H1 (cell line): ENCODE measurements around the gene NCOA1. TPM values are rescaled to one million over a fixed set of nuclear protein-coding genes. Genes with fewer than 3 reads are reported as not detected.

Experiments
- HDAC6 ChIP-seq: IDR thresholded peaks from one replicate; pipeline ENCODE4 v1.7.1; 2012; ENCODE audit warnings: low read depth, mild to moderate bottlenecking, inconsistent platforms, low read length, moderate library complexity
- KDM4A ChIP-seq: IDR thresholded peaks from one replicate; pipeline ENCODE4 v1.7.1; 2012; ENCODE audit warnings: low read depth, mild to moderate bottlenecking, moderate library complexity, low read length, inconsistent platforms; ENCODE audit not compliant: severe bottlenecking
- RFX5 ChIP-seq: IDR thresholded peaks from 2 replicates; pipeline ENCODE4 v1.6.1; 2011; ENCODE audit warnings: low read depth, low read length, improper control_type of control experiment, borderline replicate concordance
- polyA plus RNA-seq, 7 experiments: library from polyadenylated mRNA; depleted of rRNA in 3 of 7; stranded (reverse) in 5 of 7; unstranded in 2 of 7; fragments of >200 nt in 5 of 7; fragments of 200-250 nt in 2 of 7; gene quantifications; 1 replicate in 5 of 7; 2 replicates in 1 of 7; 4 replicates in 1 of 7; pipeline versions ENCODE4 v1.2.1 to v1.2.3, GENCODE V29; 2011 to 2013; ENCODE audit warnings: missing spikeins in 2 of 7, mixed read lengths in 2 of 7
- total RNA-seq: library from RNA; stranded (reverse); fragmentation: NEBNext Ultra II Directional; extraction: Animal tissue kit (Norgen Biotek cat#: 25700); gene quantifications from 2 replicates; pipeline ENCODE4 v1.2.1, GENCODE V29; 2021
- TF ChIP-seq, protein P1 (sequence below): IDR thresholded peaks from 2 replicates; pipeline ENCODE4 v1.6.1; 2011; ENCODE audit warnings: low read length, improper control_type of control experiment

The NCOA1 gene
- total and polyA plus RNA-seq, 2 of the 8 experiments (the other 6 are each of a cell fraction or from before 2014, with no cell fraction given), result 12.8 to 17.9 TPM

DNA sequence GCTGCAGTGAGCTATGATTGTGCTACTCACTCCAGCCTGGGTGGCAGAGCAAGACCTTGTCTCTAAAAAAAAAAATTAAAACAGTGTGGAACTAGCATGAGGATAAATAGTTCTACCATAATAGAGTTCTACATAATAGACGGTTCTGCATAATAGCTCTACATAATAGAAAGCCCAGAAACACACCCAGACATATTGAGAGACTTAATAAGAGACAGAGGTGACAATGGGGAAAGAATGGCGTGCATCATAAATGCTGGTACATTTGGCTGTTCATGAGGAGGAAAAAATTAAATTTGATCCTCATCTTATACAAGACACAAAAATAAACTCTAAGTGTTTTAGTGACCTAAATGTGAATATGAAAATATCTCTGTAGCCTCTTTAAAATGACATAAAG, 243.7 kb downstream of the NCOA1 start (continued):
- no peak for TF ChIP-seq HDAC6
- no peak for TF ChIP-seq RFX5
- TF ChIP-seq, protein P1, sequence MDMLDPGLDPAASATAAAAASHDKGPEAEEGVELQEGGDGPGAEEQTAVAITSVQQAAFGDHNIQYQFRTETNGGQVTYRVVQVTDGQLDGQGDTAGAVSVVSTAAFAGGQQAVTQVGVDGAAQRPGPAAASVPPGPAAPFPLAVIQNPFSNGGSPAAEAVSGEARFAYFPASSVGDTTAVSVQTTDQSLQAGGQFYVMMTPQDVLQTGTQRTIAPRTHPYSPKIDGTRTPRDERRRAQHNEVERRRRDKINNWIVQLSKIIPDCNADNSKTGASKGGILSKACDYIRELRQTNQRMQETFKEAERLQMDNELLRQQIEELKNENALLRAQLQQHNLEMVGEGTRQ, result no peak
- no peak for TF ChIP-seq KDM4A
